GM12878 (cell line): ENCODE measurements around the gene BCHE. TPM values are rescaled to one million over a fixed set of nuclear protein-coding genes. Genes with fewer than 3 reads are reported as not detected.

Experiments
- ATAC-seq: fragments of 200-7000 bp; cut with Tn5 transposase; 3 replicates; pipeline ENCODE4 v1.9.1; 2020; ENCODE audit warnings: mild to moderate bottlenecking, moderate library complexity
- BruUV-seq: library from RNA; stranded (reverse); fragments of 400-500 nt; replicated peaks from 2 replicates; lab custom pipeline; 2021; lab: Mats Ljungman, UMichigan
- CTCF ChIA-PET: fragments of 300-600 bp; sonication (Branson Sonifier 250); formaldehyde crosslinking; extraction: SDS; loops from one replicate; lab custom pipeline; 2021; ENCODE audit warnings: inconsistent platforms; lab: Yijun Ruan, JAX
- POLR2A ChIA-PET: fragments of 350-600 bp; formaldehyde crosslinking; extraction: SDS; loops from one replicate; lab custom pipeline; 2021; ENCODE audit warnings: inconsistent platforms; lab: Charles Lee
- RAD21 ChIA-PET: fragments of 300-600 bp; sonication (Branson Sonifier 250); formaldehyde crosslinking; loops from one replicate; lab custom pipeline; 2023; ENCODE audit warnings: antibody characterized with exemption; ENCODE audit not compliant: unreplicated experiment; lab: Charles Lee
- SMC1A ChIA-PET: fragments of 300-600 bp; sonication (Branson Sonifier 250); formaldehyde crosslinking; loops from one replicate; lab custom pipeline; 2023; ENCODE audit not compliant: unreplicated experiment, uncharacterized antibody; lab: Charles Lee
- DNase-seq: peaks from one replicate; pipeline ENCODE4 v3.0.0-alpha.2; 2011; ENCODE audit warnings: low read depth, low spot score
- FAIRE-seq: peaks from 3 replicates; lab custom pipeline; 2011; peaks lifted over from hg19 to GRCh38; lab: Jason Lieb, UNC
- H2AFZ ChIP-seq: 2 replicates; pipeline ENCODE4 v1.6.0; 2011; ENCODE audit warnings: low read depth, low read length, control low read depth; ENCODE audit not compliant: control insufficient read depth
- H3K27ac ChIP-seq: 2 replicates; pipeline ENCODE4 v1.5.1; 2011; ENCODE audit warnings: control low read depth; ENCODE audit not compliant: control insufficient read depth, insufficient read depth
- H3K27me3 ChIP-seq, 2 experiments: replicated peaks in 1 of 2; 2 replicates each; pipeline versions ENCODE4 v1.6.0 to v1.6.1; 2011; ENCODE audit warnings: low read length in 1 of 2; ENCODE audit not compliant: control insufficient read depth in 2 of 2, insufficient read depth in 2 of 2
- H3K36me3 ChIP-seq, 2 experiments: 2 replicates each; pipeline ENCODE4 v1.5.1; 2011; ENCODE audit warnings: low read length in 1 of 2; ENCODE audit not compliant: control insufficient read depth in 2 of 2, insufficient read depth in 2 of 2
- H3K4me1 ChIP-seq: 2 replicates; pipeline ENCODE4 v1.6.1; 2011; ENCODE audit warnings: mild to moderate bottlenecking, low read length, moderate library complexity, mixed read lengths; ENCODE audit not compliant: control insufficient read depth, insufficient read depth
- H3K4me2 ChIP-seq: 2 replicates; pipeline ENCODE4 v1.6.0; 2011; ENCODE audit warnings: control low read depth; ENCODE audit not compliant: control insufficient read depth, insufficient read depth
- H3K4me3 ChIP-seq: fragments of 200-600 bp; sonication (generic); 2 replicates; pipeline ENCODE4 v1.5.1; 2016
- H3K79me2 ChIP-seq: 2 replicates; pipeline ENCODE4 v1.6.0; 2011; ENCODE audit warnings: low read length; ENCODE audit not compliant: control insufficient read depth, insufficient read depth
- H3K9ac ChIP-seq: 2 replicates; pipeline ENCODE4 v1.8.0; 2011; ENCODE audit warnings: low read length, control low read depth, mixed read lengths; ENCODE audit not compliant: control insufficient read depth, insufficient read depth
- H3K9me3 ChIP-seq: replicated peaks from 3 replicates; pipeline ENCODE4 v1.5.1; 2011; ENCODE audit warnings: mild to moderate bottlenecking, low read length; ENCODE audit not compliant: control insufficient read depth, insufficient read depth
- H4K20me1 ChIP-seq: 2 replicates; pipeline ENCODE4 v1.6.0; 2011; ENCODE audit not compliant: control insufficient read depth, insufficient read depth
- ASH2L ChIP-seq: fragments of 300-600, 200-600 bp; sonication (generic); IDR thresholded peaks from 2 replicates; pipeline ENCODE4 v1.6.1; 2017; ENCODE audit warnings: low read depth, mild to moderate bottlenecking, borderline replicate concordance
- BMI1 ChIP-seq: fragments of 450-650 bp; IDR thresholded peaks from 2 replicates; pipeline ENCODE4 v1.6.1; 2016; ENCODE audit warnings: mild to moderate bottlenecking, moderate library complexity, borderline replicate concordance
- CBX5 ChIP-seq: sonication (generic); IDR thresholded peaks from 2 replicates; pipeline ENCODE4 v1.6.1; 2016; ENCODE audit warnings: low read depth, moderate library complexity, mild to moderate bottlenecking, inconsistent platforms
- CHD1 ChIP-seq: IDR thresholded peaks from 2 replicates; pipeline ENCODE4 v1.6.1; 2012; ENCODE audit warnings: low read depth, low read length, improper control_type of control experiment
- ELK1 ChIP-seq: IDR thresholded peaks from 2 replicates; pipeline ENCODE4 v1.6.1; 2012; ENCODE audit warnings: low read depth, low read length, improper control_type of control experiment
- FOXK2 ChIP-seq: fragments of 450-650 bp; IDR thresholded peaks from 2 replicates; pipeline ENCODE4 v1.6.1; 2017; ENCODE audit warnings: mild to moderate bottlenecking, moderate library complexity
- GABPA ChIP-seq: IDR thresholded peaks from 2 replicates; pipeline ENCODE4 v1.6.1; 2014; ENCODE audit warnings: antibody characterized with exemption, low read depth, mild to moderate bottlenecking, inconsistent platforms
- GATAD2B ChIP-seq: fragments of 450-650 bp; conservative IDR thresholded peaks from 2 replicates; pipeline ENCODE4 v1.6.1; 2017; ENCODE audit warnings: low read depth, mild to moderate bottlenecking, moderate library complexity
- IKZF2 ChIP-seq, 2 experiments: fragments of 450-650 bp; IDR thresholded peaks; 2 replicates each; pipeline ENCODE4 v1.6.1; 2017; ENCODE audit warnings: mild to moderate bottlenecking in 2 of 2, moderate library complexity in 2 of 2
- MEF2B ChIP-seq: fragments of 450-650 bp; IDR thresholded peaks from 2 replicates; pipeline ENCODE4 v1.6.1; 2018; ENCODE audit warnings: mild to moderate bottlenecking, moderate library complexity; ENCODE audit not compliant: partially characterized antibody, poor library complexity, severe bottlenecking
- MTA2 ChIP-seq: fragments of 450-650 bp; IDR thresholded peaks from 2 replicates; pipeline ENCODE4 v1.6.1; 2016; ENCODE audit warnings: low read depth, mild to moderate bottlenecking, moderate library complexity
- NR2F1 ChIP-seq: fragments of 450-650 bp; conservative IDR thresholded peaks from 2 replicates; pipeline ENCODE4 v1.6.1; 2017; ENCODE audit warnings: mild to moderate bottlenecking
- PAX5 ChIP-seq: IDR thresholded peaks from 2 replicates; pipeline ENCODE4 v1.6.1; 2011; ENCODE audit warnings: low read depth, low read length, borderline replicate concordance
- PKNOX1 ChIP-seq: fragments of 450-650 bp; IDR thresholded peaks from 2 replicates; pipeline ENCODE4 v1.6.1; 2016; ENCODE audit warnings: mild to moderate bottlenecking
- POLR2AphosphoS2 ChIP-seq: IDR thresholded peaks from 2 replicates; pipeline ENCODE4 v1.6.1; 2011; ENCODE audit warnings: low read depth, mild to moderate bottlenecking, low read length, improper control_type of control experiment, moderate library complexity
- RB1 ChIP-seq: fragments of 450-650 bp; formaldehyde crosslinking; IDR thresholded peaks from 2 replicates; pipeline ENCODE4 v1.6.1; 2017; ENCODE audit warnings: mild to moderate bottlenecking, borderline replicate concordance
- TCF12 ChIP-seq: IDR thresholded peaks from 2 replicates; pipeline ENCODE4 v1.6.1; 2011; ENCODE audit warnings: low read depth, mild to moderate bottlenecking, low read length
- WRNIP1 ChIP-seq: IDR thresholded peaks from 2 replicates; pipeline ENCODE4 v1.6.1; 2011; ENCODE audit warnings: low read depth, low read length, improper control_type of control experiment, borderline replicate concordance
- YY1 ChIP-seq: IDR thresholded peaks from 2 replicates; pipeline ENCODE4 v1.6.1; 2011; ENCODE audit warnings: low read depth, mild to moderate bottlenecking, low read length
- WGBS: methylation state at CpG from one replicate; pipeline ENCODE4 v1.1.6; 2016; ENCODE audit warnings: low lambda C conversion rate; ENCODE audit not compliant: insufficient replicate concordance, insufficient coverage; ENCODE audit errors: missing lambda C conversion rate; 5-methylcytosine and 5-hydroxymethylcytosine counted together
- in situ Hi-C: fragments of 300-500 bp; cut with MboI; formaldehyde crosslinking; loops from 9 replicates; pipeline ENCODE4 v1.14.3; 2018; ENCODE audit warnings: mixed read lengths
- intact Hi-C: fragments of 100-400 bp; cut with micrococcal nuclease; formaldehyde crosslinking; loops from one replicate; pipeline ENCODE4 v1.14.2; 2022; ENCODE audit not compliant: unreplicated experiment
- polyA plus RNA-seq, 11 experiments: library from polyadenylated mRNA; depleted of rRNA in 4 of 11; unstranded in 6 of 11; stranded (reverse) in 5 of 11; fragments of >200 nt; fragmentation: Nextera tagmentation in 4 of 11; fragmentation: Illumina TruSeq in 1 of 11; extraction: Ambion mirVana in 4 of 11; extraction: Trizol in 1 of 11; gene quantifications; 1 replicate in 1 of 11; 2 replicates in 10 of 11; pipeline versions ENCODE4 v1.2.1 to v1.2.3, GENCODE V29; 2011 to 2016; ENCODE audit warnings: inconsistent platforms in 2 of 11, missing spikeins in 2 of 11, low read depth in 1 of 11
- total RNA-seq, 4 experiments: library from RNA; depleted of rRNA in 3 of 4; stranded (reverse); fragments of >200 nt in 3 of 4; fragmentation: Illumina TruSeq in 1 of 4; extraction: Trizol in 1 of 4; gene quantifications; 2 replicates each; pipeline versions ENCODE4 v1.2.1 to v1.2.3, GENCODE V29; 2013 to 2021

Gene BCHE
- total and polyA plus RNA-seq, 10 of the 15 experiments (the other 5 are each of a cell fraction or from before 2014, with no cell fraction given) = 16.8 to 233 (median 29.3) TPM

- no peak for TF ChIP-seq POLR2AphosphoS2
- TF ChIP-seq BMI1 = peak; percentile 45; the same call in 1 of the 2 replicates
- TF ChIP-seq IKZF2 (IDR thresholded peaks at IDR 0.05) = peak; percentile 74 to 75; a peak in 2 of 4 replicates
- TF ChIP-seq GABPA = no peak
- peak; percentile 77 for TF ChIP-seq MEF2B
- TF ChIP-seq PKNOX1 = peak; percentile 90
- no peak for TF ChIP-seq ELK1
- TF ChIP-seq MTA2 = peak; percentile 74
- TF ChIP-seq GATAD2B = peak; percentile 58
Observed at GRCh38 chr3:165800970-165801369, 36.3 kb downstream of the BCHE start (continued).

- in situ Hi-C loops = no loop called here
- 47% methylated on average over 1 of the region's 1 CpG for WGBS
Observed at GRCh38 chr3:165799026-165799425, 38.2 kb downstream of the BCHE start.

More at GRCh38 chr3:165799026-165799425, 38.2 kb downstream of the BCHE start:
- H4K20me1 ChIP-seq = no peaks in the 10 kb centered on the region
- no peaks in the 10 kb centered on the region for H3K36me3 ChIP-seq
- H3K27ac ChIP-seq = no peak overlapping the region
- TF ChIP-seq RB1 (no peak), CBX5 (no peak), ASH2L (no peak), WRNIP1 (no peak), YY1 (no peak), FOXK2 (no peak), NR2F1 (no peak), CHD1 (no peak), TCF12 (no peak), PAX5 (no peak)
- intact Hi-C loops = no loop called here
- ATAC-seq (no peak), DNase-seq (no peak), FAIRE-seq (no peak)
- H2AFZ ChIP-seq = no peak overlapping the region
- ChIA-PET RAD21 (interaction anchor here (0.8 to 5.6 kb wide), 7 partner anchors 9 to 232 kb away, joined by 3 to 67 read pairs (median 3); partner anchors contain the start of gene BCHE), CTCF (interaction anchor here (1.2 to 1.3 kb wide), 2 partner anchors 9 to 10 kb away, joined by 3 to 6 read pairs; no protein-coding TSS in a partner anchor), POLR2A (interaction anchor here (0.6 to 2.5 kb wide), 5 partner anchors 8 to 46 kb away, joined by 3 to 13 read pairs (median 7); no protein-coding TSS in a partner anchor), SMC1A (interaction anchor here (1.0 to 9.1 kb wide), 11 partner anchors 10 to 77 kb away, joined by 3 to 104 read pairs (median 4); no protein-coding TSS in a partner anchor)
- H3K4me2 ChIP-seq = no peak overlapping the region
- H3K27me3 ChIP-seq = no peaks in the 10 kb centered on the region
- no peaks in the 10 kb centered on the region for H3K79me2 ChIP-seq
- H3K9me3 ChIP-seq = no peaks in the 10 kb centered on the region
- no peak overlapping the region for H3K9ac ChIP-seq
- no peaks in the 10 kb centered on the region for H3K4me1 ChIP-seq
- no peak overlapping the region for H3K4me3 ChIP-seq
- BruUV-seq = no TSS peak
